T-helper 22 cell (primary cell): ENCODE data around the gene EIF3F.

Source experiments
- DNase-seq: peaks from one replicate; pipeline ENCODE4 v3.0.0-alpha.2; 2020; ENCODE audit warnings: low read depth

EIF3F gene

GRCh38 chr11:8023831-8024555 lies 36.9 kb downstream of the EIF3F start:
- no peak for DNase-seq

GRCh38 chr11:8025123-8025522 lies 38.0 kb downstream of the EIF3F start:
- DNase-seq: no peak

GRCh38 chr11:8025816-8026215 lies 38.7 kb downstream of the EIF3F start:
- no peak for DNase-seq

- no peak for DNase-seq
These were observed 39.8 kb downstream of the EIF3F start for GRCh38 chr11:8026982-8027381.

- no peak for DNase-seq
These were observed 41.6 kb downstream of the EIF3F start for GRCh38 chr11:8028766-8029165.

- no peak for DNase-seq
These were observed 43.5 kb downstream of the EIF3F start for GRCh38 chr11:8030526-8031247.

- DNase-seq: no peak
These were observed 44.3 kb downstream of the EIF3F start for GRCh38 chr11:8031248-8032115.

- no peak for DNase-seq
These were observed 45.0 kb downstream of the EIF3F start for GRCh38 chr11:8032122-8032521.

- DNase-seq: no peak
These were observed 45.6 kb downstream of the EIF3F start for GRCh38 chr11:8032576-8033304.

- DNase-seq: no peak
These were observed 46.4 kb downstream of the EIF3F start for GRCh38 chr11:8033305-8034105.

GRCh38 chr11:8034106-8034585 lies 47.0 kb downstream of the EIF3F start:
- DNase-seq: no peak

- DNase-seq: no peak
These were observed 47.6 kb downstream of the EIF3F start for GRCh38 chr11:8034604-8035190.

GRCh38 chr11:8035200-8035855 lies 48.2 kb downstream of the EIF3F start:
- no peak for DNase-seq

GRCh38 chr11:8036002-8036802 lies 49.1 kb downstream of the EIF3F start:
- no peak for DNase-seq

- no peak for DNase-seq
These were observed 49.8 kb downstream of the EIF3F start for GRCh38 chr11:8036986-8037385.

- no peak for DNase-seq
These were observed 51.3 kb downstream of the EIF3F start for GRCh38 chr11:8038393-8038792.

GRCh38 chr11:8038811-8039529 lies 51.8 kb downstream of the EIF3F start:
- no peak for DNase-seq

GRCh38 chr11:8039530-8040260 lies 52.6 kb downstream of the EIF3F start:
- DNase-seq: no peak
